NCI-H1694 (cell line): Measurements from ENCODE around the gene HECW1.

Experiments used
- DNase-seq: peaks from one replicate; lab custom pipeline; 2025; lab: John Stamatoyannopoulos, UW

Gene HECW1

DNA sequence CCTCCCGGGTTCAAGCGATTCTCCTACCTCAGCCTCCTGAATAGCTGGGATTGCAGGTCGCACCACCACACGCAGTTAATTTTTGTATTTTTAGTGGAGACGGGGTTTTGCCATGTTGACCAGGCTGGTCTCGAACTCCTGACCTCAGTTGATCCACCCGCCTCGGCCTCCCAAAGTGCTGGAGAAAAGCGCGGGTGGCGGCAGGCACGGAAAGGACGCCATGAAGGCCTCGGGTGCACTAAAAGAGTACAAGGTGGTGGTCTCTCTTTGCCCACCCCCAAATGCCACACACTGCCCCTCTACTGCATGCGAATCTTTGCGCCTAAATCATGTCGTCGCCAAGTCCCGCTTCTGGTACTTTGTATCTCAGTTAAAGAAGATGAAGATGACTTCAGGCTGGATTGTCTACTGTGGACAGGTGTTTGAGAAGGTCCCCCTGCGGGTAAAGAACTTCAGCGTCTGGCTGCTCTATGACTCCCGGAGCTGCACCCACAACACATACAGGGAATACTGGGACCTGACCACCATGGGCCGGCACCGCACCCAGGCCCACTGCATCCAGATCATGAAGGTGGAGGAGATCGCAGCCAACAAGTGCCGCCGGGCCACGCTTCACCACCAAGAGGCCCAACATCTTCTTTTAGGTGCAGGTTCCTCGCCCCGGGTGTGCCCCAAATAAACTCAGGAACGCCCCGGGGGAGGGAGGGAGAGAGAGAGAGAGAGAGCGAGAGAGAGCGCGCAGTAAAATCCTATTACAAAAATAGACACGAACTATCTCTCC is 161.7 kb downstream of the HECW1 start:
- no peak for DNase-seq

DNA sequence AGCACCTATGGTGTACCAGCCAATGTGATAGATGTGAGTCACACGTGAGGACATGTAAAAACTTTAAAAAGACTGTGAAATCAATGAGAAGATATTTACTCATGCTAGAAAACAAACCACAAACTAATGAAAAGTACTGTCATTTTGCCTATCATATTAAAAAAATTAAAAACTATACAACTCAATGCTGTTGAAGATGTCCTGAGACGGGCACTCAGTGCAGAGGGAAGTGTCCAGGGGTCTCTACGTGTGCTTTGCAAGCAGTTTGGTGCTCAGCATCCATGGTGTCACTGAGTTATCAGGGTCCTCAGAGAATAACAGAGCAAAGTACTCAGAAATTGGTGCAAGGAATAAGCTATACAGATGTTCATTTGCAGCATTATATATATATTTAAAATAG is 162.3 kb downstream of the HECW1 start:
- no peak for DNase-seq

DNA sequence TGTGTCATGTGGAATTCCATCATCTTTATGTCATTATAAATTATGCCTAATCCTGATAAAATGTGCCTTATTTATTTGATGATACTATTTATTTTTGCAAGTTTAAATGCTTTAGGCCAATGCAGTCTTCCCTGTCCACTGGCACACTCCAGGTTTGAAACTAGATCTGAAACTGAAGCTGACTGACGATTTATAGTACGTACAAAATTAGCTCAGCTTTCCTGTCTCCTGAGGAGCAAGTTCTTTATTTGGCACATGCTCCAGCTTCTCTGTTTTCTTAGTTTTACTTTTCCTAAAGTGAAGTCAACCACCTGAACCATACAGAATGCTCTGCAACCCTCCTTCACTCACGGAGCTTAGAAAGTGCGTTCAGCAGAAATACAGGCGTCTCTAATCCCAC is 164.1 kb downstream of the HECW1 start:
- DNase-seq, result no peak

DNA sequence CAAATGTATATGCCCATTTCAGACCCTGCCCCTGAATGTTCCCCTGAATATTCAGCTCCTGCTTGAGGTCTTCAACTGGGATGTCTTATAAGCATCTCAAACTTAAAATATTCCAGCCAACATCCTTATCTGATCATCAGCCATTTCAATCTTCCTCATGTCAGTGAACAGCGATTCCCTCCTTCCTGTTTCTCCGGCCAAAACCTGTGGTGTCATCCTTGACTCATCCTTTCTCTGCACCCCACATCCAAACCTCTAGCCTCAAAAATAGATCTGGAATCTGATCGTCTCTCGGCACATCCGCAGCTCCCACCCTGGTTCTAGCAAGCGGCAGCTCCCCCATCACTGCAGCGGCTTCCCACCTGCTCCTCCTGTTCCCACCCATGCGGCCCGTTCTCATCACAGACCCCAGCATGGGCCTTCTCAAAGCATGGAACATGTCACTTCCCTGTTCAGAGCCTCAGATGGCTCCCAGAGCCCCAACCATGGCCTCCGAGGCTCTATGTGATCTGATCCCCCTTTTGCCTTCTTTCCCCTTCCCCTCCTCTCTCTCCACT is 165.7 kb downstream of the HECW1 start:
- no peak for DNase-seq

DNA sequence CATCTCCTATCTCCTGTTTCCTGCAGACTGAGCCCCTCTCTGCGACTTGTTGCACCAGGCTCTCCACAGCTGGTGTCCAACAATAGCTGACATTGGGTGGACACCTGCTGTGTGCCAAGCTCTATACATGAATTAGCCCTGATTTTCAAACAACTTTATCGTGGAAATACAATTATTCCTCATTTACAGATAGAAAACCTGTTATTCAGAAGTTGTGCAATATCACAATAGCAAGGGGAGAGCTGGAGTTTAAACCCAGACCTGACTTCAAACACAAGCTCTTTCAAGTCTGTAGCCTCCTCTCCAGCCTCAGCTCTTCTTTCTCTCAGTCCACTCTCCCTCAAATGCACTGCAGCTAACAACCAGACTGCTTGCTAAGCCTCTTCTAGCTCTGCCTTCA is 168.8 kb downstream of the HECW1 start:
- DNase-seq, result no peak

DNA sequence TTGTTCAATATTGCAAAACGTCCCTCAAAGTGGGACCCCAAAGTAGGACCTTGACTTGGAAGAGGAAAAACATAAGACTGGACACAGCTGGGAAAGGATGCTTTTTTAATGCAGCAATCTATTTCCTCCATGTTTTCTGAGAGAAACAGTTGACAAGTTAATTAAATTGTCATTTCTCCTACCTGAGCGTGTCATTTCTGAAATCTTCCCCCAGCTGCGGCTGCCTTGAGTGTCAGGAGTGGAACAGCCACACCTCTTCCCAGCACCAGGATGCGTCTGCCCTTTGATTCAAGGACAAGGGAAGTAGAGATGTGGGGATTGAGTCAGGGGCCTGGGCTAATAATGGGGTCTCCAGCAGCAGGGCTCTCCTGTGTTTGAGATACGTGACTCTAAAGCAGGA is 171.3 kb downstream of the HECW1 start:
- no peak for DNase-seq

DNA sequence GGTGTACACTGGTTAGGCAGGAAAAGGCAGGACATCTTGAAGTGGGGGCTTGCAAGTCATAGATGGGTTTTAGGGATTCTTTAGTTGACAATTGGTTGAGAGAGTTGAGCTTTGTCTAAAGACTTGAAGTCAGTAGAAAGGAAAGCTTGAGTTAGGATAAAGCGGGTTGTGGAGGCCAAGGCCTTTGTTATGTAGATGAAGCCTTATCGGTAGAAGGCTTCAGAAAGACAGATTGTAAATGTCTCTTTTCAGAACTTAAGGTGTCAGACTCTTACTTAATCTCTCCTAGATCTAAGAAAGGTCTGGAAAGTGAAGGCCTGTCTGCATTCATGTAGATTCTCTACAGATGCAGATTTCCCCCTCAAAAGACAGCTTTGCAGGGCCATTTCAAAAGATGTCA is 177.4 kb downstream of the HECW1 start:
- DNase-seq, result no peak

DNA sequence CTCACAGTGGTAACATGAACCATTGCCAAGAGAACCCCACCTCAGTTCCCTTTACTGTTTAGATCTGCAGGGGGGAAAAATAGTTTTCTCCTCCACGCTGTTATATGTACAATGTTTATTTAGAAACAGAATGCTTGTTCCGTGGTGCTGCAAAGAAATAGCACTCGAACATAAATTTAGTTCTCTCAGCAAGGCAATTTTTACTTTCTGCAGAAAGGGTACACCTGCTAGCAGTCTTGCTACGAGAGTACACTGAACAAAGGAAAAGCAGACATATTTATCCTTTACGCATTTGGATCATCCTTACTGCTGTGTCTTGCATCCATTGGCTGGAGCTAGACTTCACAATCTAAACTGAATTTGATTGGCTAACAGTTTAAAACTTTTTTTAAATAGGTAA is 178.5 kb downstream of the HECW1 start:
- DNase-seq, result no peak

DNA sequence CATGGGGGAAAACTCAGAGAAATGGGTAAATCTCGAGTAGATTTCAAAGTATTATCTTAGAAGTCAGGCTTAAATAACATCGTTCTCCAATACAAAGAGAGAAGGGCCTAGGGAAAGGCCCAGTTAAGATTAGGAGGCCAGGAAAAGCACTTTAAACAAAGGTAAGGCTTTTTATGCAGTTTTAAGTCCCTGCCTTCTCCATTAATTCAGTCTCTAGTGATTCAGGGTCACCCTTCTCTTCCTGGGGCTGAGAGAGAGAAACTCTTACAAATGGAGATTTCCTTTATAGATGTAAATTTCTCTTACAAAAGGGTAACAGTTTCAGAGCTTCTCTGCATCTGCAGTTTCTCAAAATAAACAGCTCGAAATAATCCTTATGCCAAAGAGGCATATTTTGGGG is 179.3 kb downstream of the HECW1 start:
- DNase-seq, result no peak

DNA sequence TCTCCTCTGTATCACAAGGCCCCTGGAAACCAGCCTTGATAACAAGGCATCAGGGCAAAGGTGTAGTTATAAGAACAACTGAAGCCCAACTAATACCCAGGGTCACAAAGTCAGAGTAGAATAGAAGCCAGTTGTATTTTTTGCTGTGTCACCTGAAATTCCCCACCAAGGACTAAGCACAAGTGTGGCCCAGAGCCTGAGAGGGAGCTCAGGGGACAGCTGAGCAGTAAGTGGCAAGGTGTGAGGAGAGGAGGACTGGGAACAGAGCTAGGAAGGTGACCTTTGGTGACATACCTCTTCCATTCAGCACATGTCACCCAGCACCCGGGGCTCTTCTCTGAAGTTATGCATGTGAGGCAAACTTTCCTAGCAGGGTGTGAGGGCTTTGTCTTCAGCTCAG is 179.9 kb downstream of the HECW1 start:
- DNase-seq, result no peak

DNA sequence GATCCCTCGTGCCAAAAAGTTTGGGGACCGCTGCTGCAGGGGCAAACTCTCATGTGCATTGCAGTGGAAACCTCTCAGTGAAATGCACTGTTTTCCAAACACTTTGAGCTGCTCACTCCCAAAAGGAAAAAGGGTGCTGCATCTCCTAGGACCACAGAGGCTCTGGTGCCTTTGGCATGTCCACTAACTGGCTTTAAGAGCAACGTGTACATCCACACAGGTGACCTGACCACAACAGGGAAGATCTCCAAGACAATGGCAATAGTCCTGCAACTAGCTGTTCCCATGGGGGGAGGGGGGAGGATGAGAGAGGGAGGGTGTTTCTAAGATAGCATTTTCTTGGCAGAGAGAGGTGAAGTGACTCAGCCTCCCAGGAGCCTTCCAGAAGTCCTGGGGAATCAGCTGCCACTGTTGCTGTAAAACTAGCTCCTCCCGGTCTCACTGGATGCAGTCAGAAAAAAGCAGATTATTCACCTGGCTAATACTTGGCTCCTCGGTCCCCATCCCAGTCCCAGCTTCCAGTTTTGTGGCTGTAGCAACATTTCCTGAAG is 181.7 kb downstream of the HECW1 start:
- no peak for DNase-seq

DNA sequence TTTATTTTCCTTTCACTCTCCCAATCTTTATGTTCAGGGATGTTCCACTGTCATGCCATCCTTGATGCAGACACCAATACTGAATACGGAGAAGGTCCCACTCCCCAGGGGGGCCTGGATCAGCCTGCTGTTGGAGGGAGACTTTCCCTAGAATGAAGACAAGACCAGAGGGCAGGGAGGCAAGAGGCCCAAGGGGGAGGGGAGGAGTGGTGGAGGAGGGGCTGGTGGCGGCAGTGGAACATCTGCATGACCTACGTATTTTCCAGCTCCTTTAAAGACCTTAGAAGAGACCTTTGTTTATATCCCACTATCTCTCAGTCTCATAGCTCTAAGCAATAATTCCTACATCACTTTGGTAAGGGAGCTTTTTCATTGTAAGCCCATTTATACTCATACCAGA is 183.0 kb downstream of the HECW1 start:
- no peak for DNase-seq

DNA sequence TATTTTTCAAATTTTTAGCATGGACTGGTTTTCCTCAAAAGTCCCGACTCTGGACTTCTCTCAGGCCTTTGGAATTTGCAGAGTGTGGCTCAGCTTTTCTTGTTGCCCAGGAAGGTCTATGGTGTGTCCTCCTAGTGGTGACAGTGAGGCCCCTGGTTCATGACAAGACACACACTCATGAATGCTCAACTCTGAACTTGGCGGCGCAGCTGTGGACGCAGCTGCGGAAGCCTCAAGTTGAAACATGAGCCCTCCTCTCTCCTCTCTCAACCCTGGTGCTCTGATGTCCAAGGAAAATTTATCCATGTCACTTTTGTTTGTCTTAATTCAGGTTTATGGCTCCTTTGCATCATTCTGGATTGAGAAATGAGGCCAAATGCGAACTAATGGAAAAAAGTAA is 183.9 kb downstream of the HECW1 start:
- no peak for DNase-seq

DNA sequence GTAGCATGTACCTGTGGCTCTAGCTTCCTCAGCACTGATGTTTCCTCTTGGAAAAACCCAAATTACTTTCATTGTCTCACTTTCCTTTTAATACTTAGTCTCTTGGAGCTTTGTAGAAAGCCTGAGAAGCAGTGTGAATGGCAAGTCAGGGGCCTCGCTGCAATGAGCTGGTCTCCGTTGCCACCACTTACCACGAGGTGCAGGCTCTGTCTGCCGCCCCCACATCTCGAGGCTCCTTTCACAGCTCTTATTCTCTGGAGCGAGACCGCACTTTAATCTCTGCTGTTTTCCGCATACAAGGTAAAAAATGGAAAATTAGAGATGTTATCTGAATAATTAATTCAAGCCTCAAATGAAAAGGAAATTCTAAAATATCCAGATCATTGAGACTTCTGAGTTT is 186.2 kb downstream of the HECW1 start:
- no peak for DNase-seq

DNA sequence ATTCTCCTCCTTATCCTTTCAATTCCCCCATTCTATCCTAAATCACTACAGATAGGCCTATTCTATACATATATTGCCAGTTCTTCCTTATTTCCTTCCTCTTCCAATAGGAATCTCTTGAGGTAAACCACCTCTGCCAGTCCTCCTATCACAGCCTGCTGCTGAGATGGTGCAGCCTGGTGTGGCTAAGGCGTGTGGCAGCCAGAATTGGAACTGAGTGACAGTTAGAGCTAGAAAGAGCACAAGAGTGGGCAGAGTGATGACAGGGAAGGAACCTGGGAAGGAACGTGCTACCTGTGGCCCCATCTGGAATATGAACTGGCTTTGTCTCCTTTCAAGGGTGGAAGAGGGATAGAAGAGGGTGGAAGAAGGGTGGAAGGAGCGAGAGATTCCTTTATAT is 187.7 kb downstream of the HECW1 start:
- DNase-seq, result no peak

DNA sequence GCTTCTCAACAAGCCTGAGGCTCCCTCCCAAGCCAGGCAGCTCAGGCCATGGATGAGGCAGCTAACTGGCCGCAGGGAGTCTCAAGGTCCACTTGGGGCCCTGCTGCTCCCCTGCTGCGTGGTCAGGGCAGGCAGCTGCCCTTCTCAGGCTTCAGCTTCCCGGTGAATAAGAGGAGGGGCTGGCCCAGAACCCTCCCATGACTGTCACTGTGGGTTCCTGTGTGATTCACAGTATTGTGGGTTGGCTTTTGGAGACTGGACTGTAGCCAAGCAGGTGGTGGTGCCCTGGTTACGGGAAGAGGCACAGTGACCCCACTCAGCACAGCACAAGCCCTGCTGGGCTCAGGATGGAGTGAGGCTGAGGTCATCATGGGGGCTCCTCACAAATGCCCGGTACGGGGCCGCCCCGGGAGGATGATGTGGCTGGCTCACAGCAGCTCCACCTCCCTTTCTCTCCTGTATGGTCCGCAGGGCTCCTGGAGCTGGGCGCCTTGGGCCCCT is 189.8 kb downstream of the HECW1 start:
- no peak for DNase-seq

DNA sequence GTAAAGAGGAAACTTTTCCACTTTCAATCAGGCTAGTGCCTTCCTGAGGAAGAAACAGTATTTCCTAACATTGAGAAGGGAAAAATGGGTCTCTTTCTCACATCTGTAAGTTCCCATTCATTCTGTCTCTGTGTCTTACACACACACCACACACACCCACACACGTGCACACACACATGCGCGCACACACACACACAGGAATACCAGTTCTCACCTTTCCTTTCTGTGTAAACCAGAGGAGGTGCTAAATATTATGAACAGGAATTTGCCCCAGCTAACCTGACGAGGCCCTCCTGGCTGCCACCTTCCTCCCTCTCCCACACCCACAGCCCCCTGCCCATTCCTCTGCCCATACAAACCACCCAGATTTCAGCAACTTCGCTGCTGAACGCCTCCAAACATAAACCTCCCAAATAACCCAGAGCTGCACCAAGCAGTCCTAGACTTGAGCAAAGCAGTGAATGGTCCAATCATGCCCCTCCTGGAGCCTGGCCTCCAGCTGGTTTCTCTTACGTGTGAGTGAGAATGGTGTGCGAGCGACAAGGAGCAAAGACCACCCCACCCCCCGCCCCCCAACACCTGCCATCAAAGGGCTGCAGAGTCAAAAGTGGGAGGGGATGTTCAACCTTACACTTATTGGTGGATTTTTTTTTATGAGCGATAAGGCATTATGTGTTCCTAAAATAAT is 190.5 kb downstream of the HECW1 start:
- DNase-seq, result no peak

DNA sequence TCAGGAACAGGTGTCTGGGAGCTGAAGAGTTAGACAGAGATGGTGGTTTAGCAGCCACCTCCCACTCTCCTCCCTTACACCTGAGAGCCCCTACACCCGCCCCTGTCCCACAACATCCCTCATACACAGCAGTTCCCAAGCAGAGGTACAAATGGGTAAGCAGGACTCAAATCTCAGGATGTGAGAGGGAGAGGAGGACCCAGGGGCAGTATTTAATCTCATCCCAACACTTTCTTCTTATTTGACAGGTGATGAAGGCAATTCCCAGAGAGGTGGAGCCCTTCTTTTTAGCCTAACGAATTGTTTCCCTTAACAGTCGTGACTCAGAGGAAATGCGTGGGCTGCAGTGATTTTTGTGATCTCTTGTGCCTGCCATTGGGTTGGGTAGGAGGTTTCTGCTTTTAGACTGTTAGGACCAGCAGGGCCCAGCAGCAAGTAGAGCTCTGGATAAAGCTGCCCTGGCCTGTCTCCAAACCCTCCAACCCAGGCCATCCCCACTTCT is 191.3 kb downstream of the HECW1 start:
- no peak for DNase-seq

DNA sequence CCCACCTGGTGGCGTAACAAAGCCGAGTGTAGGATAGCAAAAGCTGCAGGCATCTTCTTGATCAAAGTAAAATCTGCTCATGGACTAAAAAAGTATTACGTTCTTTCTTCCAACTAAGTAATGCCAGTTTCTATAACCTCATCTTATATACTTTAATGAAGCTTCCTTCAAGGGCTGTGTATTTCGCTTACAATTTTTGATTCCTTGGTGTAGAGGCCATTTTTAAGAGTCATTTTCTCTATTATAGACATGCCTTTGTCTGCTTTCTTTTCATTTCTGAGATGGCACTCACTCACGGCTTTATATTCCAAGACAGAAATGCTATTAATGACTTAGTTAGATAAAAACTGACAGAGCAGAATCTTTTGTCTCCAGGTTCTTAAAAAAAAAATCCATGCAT is 194.0 kb downstream of the HECW1 start:
- no peak for DNase-seq

DNA sequence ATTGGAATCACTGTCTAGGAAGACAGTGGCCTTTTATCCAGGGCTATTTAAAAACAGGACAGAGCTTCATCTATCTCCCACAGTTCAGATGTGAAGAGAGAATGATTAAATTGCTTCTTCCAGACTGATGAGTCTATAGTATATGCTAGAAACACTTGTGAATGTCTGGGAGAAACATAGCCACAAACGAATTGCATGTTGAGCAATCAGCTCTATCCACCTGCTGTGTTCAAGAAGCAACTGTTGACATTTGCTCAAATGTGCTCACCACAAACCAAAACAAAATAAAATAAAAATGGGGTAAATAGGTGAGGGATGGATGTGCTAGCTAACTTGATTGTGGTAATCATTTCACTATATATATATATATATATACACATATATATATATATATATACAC is 195.1 kb downstream of the HECW1 start:
- DNase-seq, result no peak

DNA sequence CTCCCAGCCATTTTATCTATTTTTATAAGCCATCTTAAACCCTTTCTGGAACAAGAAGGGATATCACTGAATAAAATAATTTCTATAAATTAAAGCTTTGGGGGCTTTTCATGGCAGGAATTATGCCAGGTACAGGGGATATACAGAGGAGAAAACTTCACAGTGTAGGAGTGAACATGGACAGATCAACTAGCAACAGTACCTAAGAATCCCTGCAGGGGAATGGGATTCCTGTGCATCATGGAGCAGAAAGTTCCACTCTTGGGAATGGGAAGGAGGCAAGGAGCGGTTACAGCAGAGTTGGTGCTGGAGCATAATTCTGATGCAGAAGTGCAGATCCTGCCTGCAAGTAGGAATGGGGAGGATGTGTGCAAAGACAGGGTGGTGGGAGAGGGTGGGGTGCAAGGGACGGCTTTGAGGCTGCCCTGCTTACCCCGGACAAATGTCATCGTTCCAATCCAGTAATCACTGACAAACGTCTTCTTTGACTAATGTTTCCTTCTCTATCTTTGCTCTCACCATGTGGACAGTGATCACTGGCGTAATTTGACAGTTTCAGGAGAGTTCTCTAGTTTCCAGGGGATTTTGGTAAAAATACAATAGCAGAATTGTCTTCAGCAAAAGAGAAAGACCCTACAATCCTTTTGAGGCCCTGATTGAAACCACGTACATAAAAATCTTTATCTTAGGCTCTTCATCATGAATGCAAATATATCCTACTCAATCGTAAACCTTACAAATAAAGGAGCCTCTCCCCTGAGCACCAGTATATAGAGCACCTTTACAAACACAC is 196.7 kb downstream of the HECW1 start:
- no peak for DNase-seq

DNA sequence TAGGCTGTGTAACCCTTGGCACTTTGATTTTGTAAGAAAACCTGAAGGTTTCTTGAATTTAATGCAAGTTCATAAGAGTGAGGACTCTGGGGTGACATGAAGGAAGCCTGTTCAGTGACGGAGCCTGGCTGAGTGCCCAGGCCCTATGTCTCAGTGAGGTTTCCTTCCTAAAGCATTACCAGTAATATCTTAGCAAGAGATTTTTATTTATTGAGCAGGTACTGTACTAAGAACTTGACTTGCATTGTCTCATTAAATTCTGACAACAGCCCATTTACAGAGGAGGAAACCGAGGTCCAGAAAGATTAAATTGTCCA is 197.2 kb downstream of the HECW1 start:
- no peak for DNase-seq
